LNCaP clone FGC (cell line): Measurements from ENCODE around the gene MARCHF10.

Source experiments
- DNase-seq: peaks from one replicate; pipeline ENCODE4 v3.0.0-alpha.2; 2011; ENCODE audit warnings: low read depth
- H3K4me3 ChIP-seq: 2 replicates; pipeline ENCODE4 v1.5.1; 2011; ENCODE audit warnings: mild to moderate bottlenecking, low read depth, low read length, control low read depth
- CTCF ChIP-seq: IDR thresholded peaks from 2 replicates; pipeline ENCODE4 v1.5.1; 2012; ENCODE audit warnings: mild to moderate bottlenecking; ENCODE audit not compliant: control insufficient read depth, insufficient read depth; ENCODE audit errors: extremely low read depth

Gene MARCHF10

GRCh38 chr17:62712171-62712581 lies 95.9 kb downstream of the MARCHF10 start:
- DNase-seq: no peak
- no peak for TF ChIP-seq CTCF
- H3K4me3 ChIP-seq: no peak overlapping the region

- no peak overlapping the region for H3K4me3 ChIP-seq
- no peak for DNase-seq
- no peak for TF ChIP-seq CTCF
These were observed 99.5 kb downstream of the MARCHF10 start for GRCh38 chr17:62708587-62708986.

- no peak overlapping the region for H3K4me3 ChIP-seq
- DNase-seq: no peak
- TF ChIP-seq CTCF: no peak
These were observed 100.7 kb downstream of the MARCHF10 start for GRCh38 chr17:62707425-62707739.

- no peak for DNase-seq
- TF ChIP-seq CTCF: no peak
- H3K4me3 ChIP-seq: no peak overlapping the region
These were observed 101.3 kb downstream of the MARCHF10 start for GRCh38 chr17:62706598-62707424.

- DNase-seq: no peak
- TF ChIP-seq CTCF: no peak
- no peak overlapping the region for H3K4me3 ChIP-seq
These were observed 102.1 kb downstream of the MARCHF10 start for GRCh38 chr17:62705778-62706597.

GRCh38 chr17:62705156-62705777 lies 102.8 kb downstream of the MARCHF10 start:
- H3K4me3 ChIP-seq: no peak overlapping the region
- no peak for DNase-seq
- no peak for TF ChIP-seq CTCF
